NB4 (cell line): Measurements from ENCODE around the gene PIGB.

Experiments used
- POLR2A ChIP-seq: IDR thresholded peaks from 2 replicates; pipeline ENCODE4 v1.6.1; 2011; ENCODE audit warnings: mild to moderate bottlenecking; ENCODE audit not compliant: insufficient read length; ENCODE audit errors: extremely low read depth
- TF ChIP-seq, protein P1 (sequence below): IDR thresholded peaks from one replicate; pipeline ENCODE4 v1.5.1; 2012; ENCODE audit warnings: low read depth, low read length
- TF ChIP-seq, protein P2 (sequence below): IDR thresholded peaks from 2 replicates; pipeline ENCODE4 v1.6.1; 2011; ENCODE audit warnings: low read depth, low read length

DNA sequence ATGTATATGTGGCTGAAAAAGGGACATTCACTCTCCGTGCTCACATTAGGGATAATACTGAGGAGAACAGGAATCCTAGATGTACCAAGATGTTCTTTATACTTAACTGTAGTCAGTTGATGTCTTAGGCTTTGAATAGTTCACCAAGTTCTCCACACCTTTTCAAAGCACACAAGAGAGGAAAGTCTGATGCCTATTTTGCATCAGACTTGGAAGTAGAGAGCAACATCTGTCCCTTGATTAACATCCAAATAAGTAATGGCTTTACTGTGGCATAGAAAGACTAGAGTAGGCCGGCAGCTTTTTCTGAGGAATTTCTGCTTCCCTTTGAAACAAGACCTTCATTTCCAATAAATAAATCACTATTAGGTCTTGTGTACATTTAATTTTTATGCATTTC is 34.0 kb downstream of the PIGB start:
- no peak for TF ChIP-seq POLR2A
- TF ChIP-seq, protein P1, sequence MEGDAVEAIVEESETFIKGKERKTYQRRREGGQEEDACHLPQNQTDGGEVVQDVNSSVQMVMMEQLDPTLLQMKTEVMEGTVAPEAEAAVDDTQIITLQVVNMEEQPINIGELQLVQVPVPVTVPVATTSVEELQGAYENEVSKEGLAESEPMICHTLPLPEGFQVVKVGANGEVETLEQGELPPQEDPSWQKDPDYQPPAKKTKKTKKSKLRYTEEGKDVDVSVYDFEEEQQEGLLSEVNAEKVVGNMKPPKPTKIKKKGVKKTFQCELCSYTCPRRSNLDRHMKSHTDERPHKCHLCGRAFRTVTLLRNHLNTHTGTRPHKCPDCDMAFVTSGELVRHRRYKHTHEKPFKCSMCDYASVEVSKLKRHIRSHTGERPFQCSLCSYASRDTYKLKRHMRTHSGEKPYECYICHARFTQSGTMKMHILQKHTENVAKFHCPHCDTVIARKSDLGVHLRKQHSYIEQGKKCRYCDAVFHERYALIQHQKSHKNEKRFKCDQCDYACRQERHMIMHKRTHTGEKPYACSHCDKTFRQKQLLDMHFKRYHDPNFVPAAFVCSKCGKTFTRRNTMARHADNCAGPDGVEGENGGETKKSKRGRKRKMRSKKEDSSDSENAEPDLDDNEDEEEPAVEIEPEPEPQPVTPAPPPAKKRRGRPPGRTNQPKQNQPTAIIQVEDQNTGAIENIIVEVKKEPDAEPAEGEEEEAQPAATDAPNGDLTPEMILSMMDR = no peak
- TF ChIP-seq, protein P2, sequence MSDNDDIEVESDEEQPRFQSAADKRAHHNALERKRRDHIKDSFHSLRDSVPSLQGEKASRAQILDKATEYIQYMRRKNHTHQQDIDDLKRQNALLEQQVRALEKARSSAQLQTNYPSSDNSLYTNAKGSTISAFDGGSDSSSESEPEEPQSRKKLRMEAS = no peak
